Tibial artery (tissue), 4 donors: Measurements from ENCODE around the gene ACOT6.
"Not testable (repeated sequence)": the region's sequence is repeated elsewhere in the genome, so short reads cannot be mapped to it uniquely, and the experiment has no call there.

Experiments used
- DNase-seq, 2 donors: peaks; one replicate each; pipeline ENCODE4 v3.0.0-alpha.2; 2019
- H3K27ac ChIP-seq, 2 donors: fragments of 200-600 bp; sonication (generic) in 1 of 2; 1 replicate in 1 of 2; 2 replicates in 1 of 2; pipeline ENCODE4 v1.5.1; 2018 to 2019; ENCODE audit warnings: mild to moderate bottlenecking in 1 of 2
- H3K27me3 ChIP-seq, 2 donors: fragments of 200-600 bp; sonication (generic) in 1 of 2; one replicate each; pipeline versions ENCODE4 v1.5.1 to v1.6.0; 2016 to 2019
- H3K36me3 ChIP-seq, 3 donors: fragments of 200-600 bp; sonication (generic) in 2 of 3; one replicate each; pipeline ENCODE4 v1.5.1; 2016 to 2019; ENCODE audit warnings: mild to moderate bottlenecking in 2 of 3
- H3K4me1 ChIP-seq, 4 donors: fragments of 200-600 bp; sonication (generic) in 2 of 4; 1 replicate in 3 of 4; 2 replicates in 1 of 4; pipeline ENCODE4 v1.5.1; 2016 to 2019
- H3K4me3 ChIP-seq, 2 donors: fragments of 200-600 bp; sonication (generic) in 1 of 2; 1 replicate in 1 of 2; 2 replicates in 1 of 2; pipeline ENCODE4 v1.5.1; 2018 to 2019; ENCODE audit warnings: mild to moderate bottlenecking in 2 of 2
- H3K9me3 ChIP-seq, 3 donors: fragments of 200-600 bp; sonication (generic) in 1 of 3; one replicate each; pipeline ENCODE4 v1.5.1; 2016 to 2019
- CTCF ChIP-seq, 2 experiments: fragments of 200-600 bp in 1 of 2; fragments of 450-650 bp in 1 of 2; IDR thresholded peaks; one replicate each; pipeline ENCODE4 v1.5.1; 2017 to 2019; ENCODE audit warnings: antibody characterized with exemption in 2 of 2, mild to moderate bottlenecking in 1 of 2, moderate library complexity in 1 of 2
- intact Hi-C: fragments of 100-400 bp; cut with DNase I; formaldehyde crosslinking; loops from one replicate; pipeline ENCODE4 v1.15.0; 2023; ENCODE audit warnings: low total_unique reads

The ACOT6 gene

GRCh38 chr14:73640796-73641365 lies 28.6 kb downstream of the ACOT6 start:
- Histone ChIP-seq H3K4me3 (no peak overlapping the region), H3K4me1 (peaks cover 0 to 14% (median 10%) of the 10 kb centered on the region in 4 donors), H3K27ac (no peak overlapping the region), H3K9me3 (no peaks in the 10 kb centered on the region), H3K36me3 (no peaks in the 10 kb centered on the region), H3K27me3 (no peaks in the 10 kb centered on the region)
- intact Hi-C loops, result loop anchor here (5.0 kb wide), 1 partner anchor 71 kb away; the partner anchor contains the start of gene PNMA1
- TF ChIP-seq CTCF (IDR thresholded peaks at IDR 0.05), result no peak
- no peak for DNase-seq

GRCh38 chr14:73644531-73645247 lies 32.4 kb downstream of the ACOT6 start, which contains the start of gene DNAL1:
Gene DNAL1, plus strand, starts transcription at chr14:73644986. Its CDS starts 54 bp downstream, at chr14:73645040.
- Histone ChIP-seq H3K27ac (peak within 1 kb of the TSS; percentile 87 to 89), H3K36me3 (no peaks in the 10 kb centered on the region), H3K4me1 (peaks cover 0 to 16% (median 12%) of the 10 kb centered on the region in 4 donors), H3K4me3 (peak within 1 kb of the TSS; percentile 76 to 82), H3K9me3 (no peaks in the 10 kb centered on the region), H3K27me3 (no peaks in the 10 kb centered on the region)
- intact Hi-C loops, result loop anchor here (5.0 kb wide), 1 partner anchor 68 kb away; the partner anchor contains the start of gene PNMA1
- peak in 1 of 2 experiments; percentile 13 for TF ChIP-seq CTCF (IDR thresholded peaks at IDR 0.05)
- DNase-seq, result peak; percentile 91 to 95

GRCh38 chr14:73645248-73645610 lies 32.9 kb downstream of the ACOT6 start:
- TF ChIP-seq CTCF (IDR thresholded peaks at IDR 0.05), result no peak
- no peaks in the 10 kb centered on the region for H3K27me3 ChIP-seq
- peak overlapping the region; percentile 87 to 89 for H3K27ac ChIP-seq
- intact Hi-C loops, result no loop called here
- H3K9me3 ChIP-seq, result no peaks in the 10 kb centered on the region
- H3K36me3 ChIP-seq, result no peaks in the 10 kb centered on the region
- H3K4me3 ChIP-seq, result peak overlapping the region; percentile 76 to 82
- H3K4me1 ChIP-seq, result peaks cover 0 to 16% (median 12%) of the 10 kb centered on the region in 4 donors
- no peak for DNase-seq

- Histone ChIP-seq H3K4me3 (no peak overlapping the region), H3K36me3 (peaks cover 0 to 30% (median 7%) of the 10 kb centered on the region in 3 donors), H3K4me1 (peaks cover 0 to 2% (median under 1%) of the 10 kb centered on the region in 4 donors), H3K9me3 (no peaks in the 10 kb centered on the region), H3K27me3 (no peaks in the 10 kb centered on the region), H3K27ac (no peak overlapping the region)
- no peak for TF ChIP-seq CTCF (IDR thresholded peaks at IDR 0.05)
- no peak for DNase-seq
- intact Hi-C loops, result no loop called here
Measured at GRCh38 chr14:73651005-73651404, 38.7 kb downstream of the ACOT6 start.

- no peak for TF ChIP-seq CTCF (IDR thresholded peaks at IDR 0.05)
- peaks cover 7 to 50% (median 25%) of the 10 kb centered on the region in 3 donors for H3K36me3 ChIP-seq
- no peak overlapping the region for H3K4me3 ChIP-seq
- no peaks in the 10 kb centered on the region for H3K4me1 ChIP-seq
- no peak for DNase-seq
- no peaks in the 10 kb centered on the region for H3K27me3 ChIP-seq
- no peaks in the 10 kb centered on the region for H3K9me3 ChIP-seq
- no peak overlapping the region for H3K27ac ChIP-seq
- intact Hi-C loops, result no loop called here
Measured at GRCh38 chr14:73655851-73656250, 43.5 kb downstream of the ACOT6 start.

GRCh38 chr14:73659202-73659601 lies 46.9 kb downstream of the ACOT6 start:
- DNase-seq, H3K4me1 ChIP-seq, H3K4me3 ChIP-seq, H3K27me3 ChIP-seq, H3K9me3 ChIP-seq, H3K27ac ChIP-seq, intact Hi-C loops: not testable (repeated sequence)
- H3K36me3 ChIP-seq, result peaks cover 7 to 45% (median 18%) of the 10 kb centered on the region in 3 donors
